GM18868 (cell line): Measurements from ENCODE around the gene STH.

ENCODE experiments used
- ATAC-seq: cut with Tn5 transposase; IDR thresholded peaks from one replicate; pipeline ENCODE4 v1.9.1; 2021; ENCODE audit warnings: mild to moderate bottlenecking, moderate library complexity; ENCODE audit not compliant: unreplicated experiment

STH gene

DNA sequence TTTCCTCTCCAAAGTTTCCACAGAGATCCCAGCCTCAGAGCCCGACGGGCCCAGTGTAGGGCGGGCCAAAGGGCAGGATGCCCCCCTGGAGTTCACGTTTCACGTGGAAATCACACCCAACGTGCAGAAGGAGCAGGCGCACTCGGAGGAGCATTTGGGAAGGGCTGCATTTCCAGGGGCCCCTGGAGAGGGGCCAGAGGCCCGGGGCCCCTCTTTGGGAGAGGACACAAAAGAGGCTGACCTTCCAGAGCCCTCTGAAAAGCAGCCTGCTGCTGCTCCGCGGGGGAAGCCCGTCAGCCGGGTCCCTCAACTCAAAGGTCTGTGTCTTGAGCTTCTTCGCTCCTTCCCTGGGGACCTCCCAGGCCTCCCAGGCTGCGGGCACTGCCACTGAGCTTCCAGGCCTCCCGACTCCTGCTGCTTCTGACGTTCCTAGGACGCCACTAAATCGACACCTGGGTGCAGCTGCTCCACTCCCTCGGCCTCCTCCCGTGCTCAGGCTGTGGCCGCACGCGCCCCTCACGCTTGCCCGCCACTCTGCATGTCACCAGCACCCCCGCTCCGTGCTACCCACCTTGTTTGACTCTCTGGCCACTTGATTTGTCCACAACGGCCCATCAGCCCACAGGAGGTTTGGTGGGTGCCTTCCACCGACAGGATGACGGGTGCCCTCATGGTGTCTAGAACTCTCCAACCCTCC, 15.3 kb upstream of the STH start:
- ATAC-seq = no peak

GRCh38 chr17:45984368-45984767, 14.7 kb upstream of the STH start:
- no peak for ATAC-seq

- no peak for ATAC-seq
Observed at GRCh38 chr17:45985447-45985846, 13.6 kb upstream of the STH start.

GRCh38 chr17:45986056-45986455, 13.0 kb upstream of the STH start:
- ATAC-seq = no peak

DNA sequence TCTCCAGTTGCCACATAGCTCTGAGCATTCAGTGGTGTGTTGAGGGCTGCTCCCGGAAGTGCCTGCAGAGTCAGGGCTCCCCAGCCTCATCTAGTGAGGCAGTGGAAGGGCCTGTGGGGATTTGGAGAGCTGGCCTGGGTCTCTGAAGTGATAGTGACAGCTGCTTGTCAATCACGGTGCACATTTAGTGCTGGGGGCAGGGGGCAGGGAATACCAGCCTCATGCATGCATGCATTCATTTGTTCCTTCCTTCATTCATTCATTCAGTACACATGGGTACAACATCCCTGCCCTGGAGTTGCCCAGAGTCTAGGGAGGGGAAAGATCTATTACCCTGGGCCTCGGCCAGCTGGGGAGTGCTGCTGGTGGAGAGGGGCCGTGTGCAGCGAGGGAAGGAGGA, 11.3 kb upstream of the STH start:
- ATAC-seq = no peak

GRCh38 chr17:45989759-45990158, 9.3 kb upstream of the STH start:
- ATAC-seq = no peak

DNA sequence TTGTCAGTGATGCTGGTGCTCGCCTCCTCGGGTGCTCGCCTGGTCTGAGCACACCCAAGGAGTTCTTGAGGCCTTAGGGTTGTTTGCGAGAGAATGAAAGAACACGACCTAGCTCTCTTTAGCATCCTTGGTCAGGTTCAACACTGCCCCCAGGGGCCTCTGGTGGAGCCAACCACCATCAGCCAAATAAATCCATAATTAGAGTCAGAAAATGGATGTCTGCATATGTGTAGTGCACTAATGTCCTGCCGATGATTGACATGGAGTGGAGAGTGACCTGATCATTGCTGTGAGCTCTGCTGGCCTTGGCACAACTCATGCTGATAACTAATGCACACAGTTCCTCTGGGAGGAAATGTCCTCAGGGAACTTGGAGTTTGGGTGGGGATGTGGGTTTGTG, 8.2 kb upstream of the STH start:
- no peak for ATAC-seq

- ATAC-seq = no peak
Observed at GRCh38 chr17:45991341-45991740, 7.7 kb upstream of the STH start.

- no peak for ATAC-seq
Observed at GRCh38 chr17:45992175-45992574, 6.9 kb upstream of the STH start.

- no peak for ATAC-seq
Observed at GRCh38 chr17:45992904-45993303, 6.1 kb upstream of the STH start.

DNA sequence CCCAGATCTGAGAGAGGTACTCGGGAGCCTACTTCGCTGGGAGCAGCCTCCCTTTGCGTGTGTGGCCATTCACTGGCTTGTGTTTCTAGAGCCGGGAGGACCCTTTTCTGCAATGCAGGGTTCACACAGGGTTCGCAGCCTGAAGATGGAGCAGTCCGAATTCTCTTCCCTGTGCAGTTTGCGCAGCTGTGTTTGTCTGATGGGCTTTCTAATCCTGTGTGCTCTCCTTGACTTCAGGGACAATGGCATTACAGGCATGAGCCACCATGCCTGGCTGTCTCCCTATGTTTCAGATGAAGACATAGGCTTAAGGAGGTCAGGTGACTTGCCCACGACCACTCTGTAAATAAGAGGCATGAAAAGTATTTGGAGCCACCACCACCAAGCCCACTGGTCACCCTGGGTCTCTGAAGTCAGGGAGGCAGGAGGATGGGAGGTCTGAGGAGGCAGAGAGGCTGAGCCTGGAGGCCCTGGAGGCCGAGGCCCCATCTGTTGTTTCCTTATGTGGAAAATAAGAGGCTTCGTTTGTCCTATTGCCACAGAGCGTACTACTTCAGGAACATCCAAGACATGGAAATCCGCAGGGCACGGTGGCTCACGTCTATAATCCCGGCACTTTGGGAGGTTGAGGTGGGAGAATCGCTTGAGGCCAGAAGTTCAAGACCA, 5.0 kb upstream of the STH start:
- ATAC-seq = no peak

DNA sequence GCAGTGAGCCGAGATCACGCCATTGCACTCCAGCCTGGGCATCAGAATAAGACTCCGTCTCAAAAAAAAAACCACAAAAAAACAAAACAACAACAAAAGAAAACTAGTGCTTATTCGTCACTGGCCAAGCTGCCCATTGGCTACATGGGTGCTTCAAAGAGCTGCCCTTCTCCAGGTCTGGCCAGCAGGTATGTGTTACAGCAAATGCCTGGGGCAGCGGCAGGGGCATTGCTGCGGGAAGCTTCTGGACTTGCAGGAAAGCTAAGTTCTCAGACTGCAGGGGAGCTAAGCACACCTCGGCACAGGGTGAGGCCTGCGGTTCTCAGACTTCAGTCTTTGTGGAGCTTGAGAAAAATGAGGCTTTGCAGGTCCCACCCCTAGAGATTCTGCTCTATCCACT, 4.1 kb upstream of the STH start:
- no peak for ATAC-seq

DNA sequence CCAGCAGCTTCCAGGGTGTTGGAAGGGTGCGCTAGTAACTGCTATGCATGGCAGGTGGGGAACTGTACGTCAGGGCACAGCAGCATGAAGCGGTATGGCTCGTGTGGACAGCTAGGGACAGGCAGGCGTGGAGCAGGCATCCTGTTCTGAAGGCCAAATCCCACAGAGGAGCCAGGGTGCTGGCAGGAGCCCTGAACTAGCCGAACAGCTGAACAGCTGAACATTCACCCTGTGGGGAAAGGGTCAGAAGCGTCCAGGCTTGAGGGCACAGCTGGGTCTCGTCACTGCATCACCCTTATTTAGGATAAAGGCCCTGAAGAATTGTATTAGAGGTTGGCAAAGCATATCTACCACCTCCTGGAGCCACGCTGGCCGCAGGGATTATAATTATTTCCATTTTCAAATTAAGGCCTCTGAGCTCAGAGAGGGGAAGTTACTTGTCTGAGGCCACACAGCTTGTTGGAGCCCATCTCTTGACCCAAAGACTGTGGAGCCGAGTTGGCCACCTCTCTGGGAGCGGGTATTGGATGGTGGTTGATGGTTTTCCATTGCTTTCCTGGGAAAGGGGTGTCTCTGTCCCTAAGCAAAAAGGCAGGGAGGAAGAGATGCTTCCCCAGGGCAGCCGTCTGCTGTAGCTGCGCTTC, 3.3 kb upstream of the STH start:
- ATAC-seq = no peak

- no peak for ATAC-seq
Observed at GRCh38 chr17:45996282-45996937, 2.6 kb upstream of the STH start.

GRCh38 chr17:45997166-45997565, 1.9 kb upstream of the STH start:
- ATAC-seq = no peak

- no peak for ATAC-seq
Observed at GRCh38 chr17:45997624-45998023, 1.4 kb upstream of the STH start.

GRCh38 chr17:45999900-46000290, 845 bp downstream of the STH start:
- no peak for ATAC-seq

GRCh38 chr17:46000292-46000691, 1.2 kb downstream of the STH start:
- ATAC-seq = no peak

GRCh38 chr17:46000757-46001156, 1.7 kb downstream of the STH start:
- ATAC-seq = no peak

DNA sequence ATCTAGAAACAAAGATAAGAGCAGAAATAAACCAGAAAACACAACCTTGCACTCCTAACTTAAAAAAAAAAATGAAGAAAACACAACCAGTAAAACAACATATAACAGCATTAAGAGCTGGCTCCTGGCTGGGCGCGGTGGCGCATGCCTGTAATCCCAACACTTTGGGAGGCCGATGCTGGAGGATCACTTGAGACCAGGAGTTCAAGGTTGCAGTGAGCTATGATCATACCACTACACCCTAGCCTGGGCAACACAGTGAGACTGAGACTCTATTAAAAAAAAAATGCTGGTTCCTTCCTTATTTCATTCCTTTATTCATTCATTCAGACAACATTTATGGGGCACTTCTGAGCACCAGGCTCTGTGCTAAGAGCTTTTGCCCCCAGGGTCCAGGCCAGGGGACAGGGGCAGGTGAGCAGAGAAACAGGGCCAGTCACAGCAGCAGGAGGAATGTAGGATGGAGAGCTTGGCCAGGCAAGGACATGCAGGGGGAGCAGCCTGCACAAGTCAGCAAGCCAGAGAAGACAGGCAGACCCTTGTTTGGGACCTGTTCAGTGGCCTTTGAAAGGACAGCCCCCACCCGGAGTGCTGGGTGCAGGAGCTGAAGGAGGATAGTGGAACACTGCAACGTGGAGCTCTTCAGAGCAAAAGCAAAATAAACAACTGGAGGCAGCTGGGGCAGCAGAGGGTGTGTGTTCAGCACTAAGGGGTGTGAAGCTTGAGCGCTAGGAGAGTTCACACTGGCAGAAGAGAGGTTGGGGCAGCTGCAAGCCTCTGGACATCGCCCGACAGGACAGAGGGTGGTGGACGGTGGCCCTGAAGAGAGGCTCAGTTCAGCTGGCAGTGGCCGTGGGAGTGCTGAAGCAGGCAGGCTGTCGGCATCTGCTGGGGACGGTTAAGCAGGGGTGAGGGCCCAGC, 2.6 kb downstream of the STH start:
- no peak for ATAC-seq
